Lung (tissue), 12 donors: ENCODE measurements around the gene SETDB1. TPM values are rescaled to one million over a fixed set of nuclear protein-coding genes. Genes with fewer than 3 reads are reported as not detected.

Experiments used
- ATAC-seq: fragments of 200-7000 bp; cut with Tn5 transposase; one replicate; pipeline ENCODE4 v1.9.1; 2020; ENCODE audit warnings: moderate number of reproducible peaks; ENCODE audit not compliant: insufficient read depth, low FRiP score
- DNase-seq, 3 donors: peaks; one replicate each; pipeline ENCODE4 v3.0.0-alpha.2; 2013 to 2017
- H3K27ac ChIP-seq, 2 donors: one replicate each; pipeline ENCODE4 v1.5.1; 2013; ENCODE audit warnings: mild to moderate bottlenecking in 2 of 2, moderate library complexity in 2 of 2, control low read depth in 1 of 2, inconsistent platforms in 1 of 2, low read depth in 1 of 2, low read length in 1 of 2
- H3K27me3 ChIP-seq, 3 donors: one replicate each; pipeline ENCODE4 v1.5.1; 2013; ENCODE audit warnings: low read length in 2 of 3; ENCODE audit not compliant: control insufficient read depth in 3 of 3, insufficient read depth in 3 of 3
- H3K36me3 ChIP-seq, 4 donors: one replicate each; pipeline ENCODE4 v1.5.1; 2013; ENCODE audit warnings: low read length in 4 of 4, mild to moderate bottlenecking in 1 of 4, moderate library complexity in 1 of 4; ENCODE audit not compliant: control insufficient read depth in 4 of 4, insufficient read depth in 4 of 4
- H3K4me1 ChIP-seq, 5 donors: one replicate each; pipeline ENCODE4 v1.5.1; 2013; ENCODE audit warnings: low read length in 5 of 5, mild to moderate bottlenecking in 2 of 5, moderate library complexity in 1 of 5; ENCODE audit not compliant: control insufficient read depth in 5 of 5, insufficient read depth in 5 of 5
- H3K4me3 ChIP-seq: one replicate; pipeline ENCODE4 v1.5.1; 2013; ENCODE audit warnings: mild to moderate bottlenecking, control low read depth, moderate library complexity
- H3K9ac ChIP-seq, 2 donors: one replicate each; pipeline ENCODE4 v1.5.1; 2013; ENCODE audit warnings: low read length in 2 of 2, control low read depth in 1 of 2; ENCODE audit not compliant: insufficient read depth in 1 of 2
- H3K9me3 ChIP-seq, 4 donors: one replicate each; pipeline ENCODE4 v1.5.1; 2013; ENCODE audit warnings: low read length in 3 of 4, mild to moderate bottlenecking in 1 of 4, moderate library complexity in 1 of 4; ENCODE audit not compliant: control insufficient read depth in 4 of 4, insufficient read depth in 3 of 4
- CTCF ChIP-seq: IDR thresholded peaks from 2 replicates; pipeline ENCODE4 v1.5.1; 2012; ENCODE audit warnings: mild to moderate bottlenecking; ENCODE audit errors: control extremely low read depth, extremely low read depth
- WGBS, 2 donors: extraction: QIAGEN DNeasy Blood & Tissue Kit; methylation state at CpG; one replicate each; pipeline ENCODE4 v1.1.7; 2013; 5-methylcytosine and 5-hydroxymethylcytosine counted together
- polyA plus RNA-seq, 2 donors: library from polyadenylated mRNA; stranded (reverse); fragments of 200-250 nt; gene quantifications; one replicate each; pipeline ENCODE4 v1.2.1, GENCODE V29; 2013
- total RNA-seq, 2 donors: library from RNA; depleted of rRNA in 1 of 2; stranded (reverse); fragments of >200 nt in 1 of 2; gene quantifications; one replicate each; pipeline ENCODE4 v1.2.1, GENCODE V29; 2014 to 2021
- donor health status: control.
- donor health status: control.
- donor health status: Bipolar disorder and iron deficiency.
- donor health status: healthy.
- donor health status: DM: yes; HTN: yes; CAD: no.

The SETDB1 gene
- total and polyA plus RNA-seq, 4 donors, result 20.0 to 56.2 (median 32.6) TPM

GRCh38 chr1:151011154-151011850 is 85.1 kb downstream of the SETDB1 start:
- no peak overlapping the region for H3K27ac ChIP-seq
- 56 to 60% methylated on average over 4 of the region's 4 CpGs for WGBS, 2 donors
- no peak for TF ChIP-seq CTCF

GRCh38 chr1:151012684-151013471 is 86.7 kb downstream of the SETDB1 start:
- H3K27ac ChIP-seq, result peak overlapping the region; percentile 62 to 88
- no peak overlapping the region for H3K4me3 ChIP-seq
- no peaks in the 10 kb centered on the region for H3K27me3 ChIP-seq
- H3K9me3 ChIP-seq, result no peaks in the 10 kb centered on the region
- no peak for TF ChIP-seq CTCF
- peaks cover 2 to 29% (median 10%) of the 10 kb centered on the region in 5 donors for H3K4me1 ChIP-seq
- DNase-seq (no peak), ATAC-seq (no peak)
- WGBS, 2 donors, result 84 to 91% methylated on average over 14 of the region's 14 CpGs
- peaks cover 0 to 4% (median 3%) of the 10 kb centered on the region in 4 donors for H3K36me3 ChIP-seq
- H3K9ac ChIP-seq, result peak overlapping the region in 1 of 2 donors; percentile 42

More at GRCh38 chr1:151011154-151011850, 85.1 kb downstream of the SETDB1 start:
- Histone ChIP-seq H3K4me1 (peaks cover 6 to 36% (median 18%) of the 10 kb centered on the region in 5 donors), H3K9me3 (no peaks in the 10 kb centered on the region), H3K9ac (peak overlapping the region in 1 of 2 donors; percentile 5), H3K27me3 (no peaks in the 10 kb centered on the region), H3K4me3 (no peak overlapping the region), H3K36me3 (no peaks in the 10 kb centered on the region)
- ATAC-seq (no peak), DNase-seq (no peak)

GRCh38 chr1:151013518-151013917 is 87.4 kb downstream of the SETDB1 start:
- 51 to 74% methylated on average over 2 of the region's 2 CpGs for WGBS, 2 donors
- DNase-seq (peak; percentile 82 to 96 (median 92)), ATAC-seq (peak; percentile 48)
- peaks cover 0 to 9% (median 7%) of the 10 kb centered on the region in 4 donors for H3K36me3 ChIP-seq
- no peak for TF ChIP-seq CTCF
- peaks cover 2 to 27% (median 10%) of the 10 kb centered on the region in 5 donors for H3K4me1 ChIP-seq
- H3K27me3 ChIP-seq, result no peaks in the 10 kb centered on the region
- H3K4me3 ChIP-seq, result no peak overlapping the region
- no peaks in the 10 kb centered on the region for H3K9me3 ChIP-seq
- peak overlapping the region; percentile 4 to 88 for H3K27ac ChIP-seq
- peak overlapping the region in 1 of 2 donors; percentile 27 for H3K9ac ChIP-seq

Other genes with a start within 250 kb of the SETDB1 start
- 10 to 100 TPM; 26.1 to 37.2 TPM for gene GOLPH3L, start 229.2 kb upstream of the SETDB1 start, total RNA-seq
- 10 to 100 TPM; 13.8 to 14.4 TPM for gene GOLPH3L, start 229.2 kb upstream of the SETDB1 start, polyA plus RNA-seq
- 1 to 10 TPM in 1 of 2 donors, under 1 TPM in 1; 0.77 to 1.2 TPM for gene HORMAD1, start 205.5 kb upstream of the SETDB1 start, total RNA-seq
- gene HORMAD1, start 205.5 kb upstream of the SETDB1 start, polyA plus RNA-seq, result under 1 TPM; 0.17 to 0.26 TPM
- gene CTSS, start 160.6 kb upstream of the SETDB1 start, total RNA-seq, result 100 to 1,000 TPM; 244 to 293 TPM
- 100 to 1,000 TPM in 1 of 2 donors, 10 to 100 TPM in 1; 79.2 to 516 TPM for gene CTSS, start 160.6 kb upstream of the SETDB1 start, polyA plus RNA-seq
- gene CTSK, start 118.1 kb upstream of the SETDB1 start, total RNA-seq, result 10 to 100 TPM; 11.1 to 25.7 TPM
- gene CTSK, start 118.1 kb upstream of the SETDB1 start, polyA plus RNA-seq, result 10 to 100 TPM in 1 of 2 donors, 1 to 10 TPM in 1; 5.2 to 17.5 TPM
- 100 to 1,000 TPM in 1 of 2 donors, 10 to 100 TPM in 1; 41.4 to 102 TPM for gene ARNT, start 49.8 kb upstream of the SETDB1 start, total RNA-seq
- 10 to 100 TPM; 15.0 to 20.9 TPM for gene ARNT, start 49.8 kb upstream of the SETDB1 start, polyA plus RNA-seq
- not detected for gene CTXND2, start 39.2 kb upstream of the SETDB1 start, total RNA-seq
- under 1 TPM in 1 of 2 donors, not detected in 1; 0.02 TPM for gene CTXND2, start 39.2 kb upstream of the SETDB1 start, polyA plus RNA-seq
- 100 to 1,000 TPM; 194 to 237 TPM for gene CERS2, start 48.5 kb downstream of the SETDB1 start, total RNA-seq
- 100 to 1,000 TPM; 155 to 308 TPM for gene CERS2, start 48.5 kb downstream of the SETDB1 start, polyA plus RNA-seq
- 1 to 10 TPM in 1 of 2 donors, under 1 TPM in 1; 0.68 to 1.0 TPM for gene ANXA9, start 55.9 kb downstream of the SETDB1 start, total RNA-seq
- gene ANXA9, start 55.9 kb downstream of the SETDB1 start, polyA plus RNA-seq, result 1 to 10 TPM in 1 of 2 donors, under 1 TPM in 1; 0.37 to 1.3 TPM
- gene MINDY1, start 80.5 kb downstream of the SETDB1 start, total RNA-seq, result 10 to 100 TPM; 23.4 to 31.0 TPM
- 10 to 100 TPM in 1 of 2 donors, 1 to 10 TPM in 1; 7.8 to 10.1 TPM for gene MINDY1, start 80.5 kb downstream of the SETDB1 start, polyA plus RNA-seq
- gene PRUNE1, start 82.1 kb downstream of the SETDB1 start, total RNA-seq, result 10 to 100 TPM; 12.9 to 20.6 TPM
- 10 to 100 TPM in 1 of 2 donors, 1 to 10 TPM in 1; 8.7 to 12.5 TPM for gene PRUNE1, start 82.1 kb downstream of the SETDB1 start, polyA plus RNA-seq
- gene BNIPL, start 110.2 kb downstream of the SETDB1 start, total RNA-seq, result 1 to 10 TPM; 2.8 to 8.6 TPM
- gene BNIPL, start 110.2 kb downstream of the SETDB1 start, polyA plus RNA-seq, result 10 to 100 TPM in 1 of 2 donors, 1 to 10 TPM in 1; 1.9 to 12.2 TPM
- 1 to 10 TPM; 4.3 to 4.9 TPM for gene C1orf56, start 121.4 kb downstream of the SETDB1 start, total RNA-seq
- gene C1orf56, start 121.4 kb downstream of the SETDB1 start, polyA plus RNA-seq, result 1 to 10 TPM; 2.3 to 3.5 TPM
- 100 to 1,000 TPM in 1 of 2 donors, 10 to 100 TPM in 1; 87.7 to 103 TPM for gene CDC42SE1, start 133.3 kb downstream of the SETDB1 start, total RNA-seq
- 100 to 1,000 TPM in 1 of 2 donors, 10 to 100 TPM in 1; 38.4 to 147 TPM for gene CDC42SE1, start 133.3 kb downstream of the SETDB1 start, polyA plus RNA-seq
- gene MLLT11, start 134.0 kb downstream of the SETDB1 start, total RNA-seq, result 1 to 10 TPM; 1.2 to 1.3 TPM
- 1 to 10 TPM in 1 of 2 donors, under 1 TPM in 1; 0.96 to 1.4 TPM for gene MLLT11, start 134.0 kb downstream of the SETDB1 start, polyA plus RNA-seq
- gene GABPB2, start 144.4 kb downstream of the SETDB1 start, total RNA-seq, result 10 to 100 TPM; 10.5 to 16.0 TPM
- 1 to 10 TPM; 4.4 to 5.2 TPM for gene GABPB2, start 144.4 kb downstream of the SETDB1 start, polyA plus RNA-seq
- 1 to 10 TPM; 6.4 to 9.8 TPM for gene SEMA6C, start 220.3 kb downstream of the SETDB1 start, total RNA-seq
- 1 to 10 TPM; 6.3 to 6.7 TPM for gene SEMA6C, start 220.3 kb downstream of the SETDB1 start, polyA plus RNA-seq
- gene TNFAIP8L2, start 230.3 kb downstream of the SETDB1 start, total RNA-seq, result 10 to 100 TPM in 1 of 2 donors, 1 to 10 TPM in 1; 3.4 to 11.3 TPM
- gene TNFAIP8L2, start 230.3 kb downstream of the SETDB1 start, polyA plus RNA-seq, result 10 to 100 TPM; 26.6 to 31.8 TPM
- gene LYSMD1, start 239.5 kb downstream of the SETDB1 start, total RNA-seq, result 10 to 100 TPM in 1 of 2 donors, 1 to 10 TPM in 1; 4.9 to 12.7 TPM
- 1 to 10 TPM; 5.1 to 5.3 TPM for gene LYSMD1, start 239.5 kb downstream of the SETDB1 start, polyA plus RNA-seq
- 10 to 100 TPM; 30.0 to 31.3 TPM for gene SCNM1, start 239.8 kb downstream of the SETDB1 start, total RNA-seq
- gene SCNM1, start 239.8 kb downstream of the SETDB1 start, polyA plus RNA-seq, result 10 to 100 TPM; 50.7 to 73.8 TPM
- gene TMOD4, start 249.6 kb downstream of the SETDB1 start, total RNA-seq, result under 1 TPM in 1 of 2 donors, not detected in 1; 0.83 TPM
- under 1 TPM; 0.18 to 0.31 TPM for gene TMOD4, start 249.6 kb downstream of the SETDB1 start, polyA plus RNA-seq